GM23338 (cell line): ENCODE results near the gene ZDHHC20. TPM values are rescaled to one million over a fixed set of nuclear protein-coding genes. Genes with fewer than 3 reads are reported as not detected.
"Not testable (repeated sequence)": the region's sequence is repeated elsewhere in the genome, so short reads cannot be mapped to it uniquely, and the experiment has no call there.

ENCODE experiments used
- ATAC-seq: fragments of 200-7000 bp; cut with Tn5 transposase; 3 replicates; pipeline ENCODE4 v1.9.1; 2020
- DNase-seq: peaks from one replicate; pipeline ENCODE4 v3.0.0-alpha.2; 2015; ENCODE audit warnings: low spot score
- H2AFZ ChIP-seq: fragments of 200-600 bp; sonication (generic); 2 replicates; pipeline ENCODE4 v1.8.0; 2016; ENCODE audit warnings: antibody characterized with exemption, mild to moderate bottlenecking, moderate library complexity
- H3F3A ChIP-seq: fragments of 200-600 bp; sonication (generic); replicated peaks from 2 replicates; pipeline ENCODE4 v1.8.0; 2017; ENCODE audit warnings: antibody characterized with exemption, mixed run types, low read depth
- H3K27ac ChIP-seq: fragments of 200-600 bp; sonication (generic); 2 replicates; pipeline ENCODE4 v1.6.1; 2016; ENCODE audit warnings: low read depth
- H3K27me3 ChIP-seq: fragments of 200-600 bp; sonication (generic); 2 replicates; pipeline ENCODE4 v1.8.0; 2016; ENCODE audit warnings: mild to moderate bottlenecking, mixed run types, moderate library complexity; ENCODE audit not compliant: insufficient read depth
- H3K36me3 ChIP-seq: fragments of 200-600 bp; sonication (generic); 2 replicates; pipeline ENCODE4 v1.8.0; 2016; ENCODE audit warnings: mild to moderate bottlenecking; ENCODE audit not compliant: insufficient read depth
- H3K4me1 ChIP-seq: fragments of 200-600 bp; sonication (generic); 2 replicates; pipeline ENCODE4 v1.8.0; 2016; ENCODE audit warnings: mild to moderate bottlenecking, moderate library complexity; ENCODE audit not compliant: insufficient read depth
- H3K4me2 ChIP-seq: fragments of 200-600 bp; sonication (generic); 2 replicates; pipeline ENCODE4 v1.7.1; 2017; ENCODE audit warnings: mixed run types
- H3K4me3 ChIP-seq: fragments of 200-600 bp; sonication (generic); 2 replicates; pipeline ENCODE4 v1.6.1; 2016; ENCODE audit warnings: mixed run types
- H3K79me2 ChIP-seq: fragments of 200-600 bp; sonication (generic); replicated peaks from 2 replicates; pipeline ENCODE4 v1.8.0; 2017; ENCODE audit warnings: mild to moderate bottlenecking; ENCODE audit not compliant: insufficient read depth
- H3K9me2 ChIP-seq: fragments of 200-600 bp; sonication (generic); 2 replicates; pipeline ENCODE4 v1.8.0; 2017; ENCODE audit not compliant: insufficient read depth
- H4K20me1 ChIP-seq: fragments of 200-600 bp; sonication (generic); replicated peaks from 2 replicates; pipeline ENCODE4 v1.8.0; 2017; ENCODE audit warnings: mild to moderate bottlenecking; ENCODE audit not compliant: insufficient read depth
- H3K27ac Mint-ChIP-seq: 2 replicates; pipeline ENCODE4 v1.8.0; 2020; ENCODE audit warnings: inconsistent platforms, mild to moderate bottlenecking, moderate library complexity, mixed read lengths
- H3K27me3 Mint-ChIP-seq: 3 replicates; pipeline ENCODE4 v1.8.0; 2022; ENCODE audit warnings: low read depth, mild to moderate bottlenecking, moderate library complexity, mixed read lengths, inconsistent platforms; ENCODE audit not compliant: insufficient read depth, poor library complexity
- H3K36me3 Mint-ChIP-seq: 3 replicates; pipeline ENCODE4 v1.8.0; 2021; ENCODE audit warnings: low read depth, mild to moderate bottlenecking, inconsistent platforms, moderate library complexity, mixed read lengths
- H3K4me1 Mint-ChIP-seq: 3 replicates; pipeline ENCODE4 v1.8.0; 2020; ENCODE audit warnings: mild to moderate bottlenecking, inconsistent platforms, mixed read lengths
- H3K4me3 Mint-ChIP-seq: 3 replicates; pipeline ENCODE4 v1.8.0; 2021; ENCODE audit warnings: moderate library complexity, mild to moderate bottlenecking, inconsistent platforms, mixed read lengths
- H3K9me3 Mint-ChIP-seq: 3 replicates; pipeline ENCODE4 v1.8.0; 2020; ENCODE audit warnings: moderate library complexity, mild to moderate bottlenecking, inconsistent platforms, mixed read lengths
- CREB1 ChIP-seq: fragments of 250-450 bp; sonication (Bioruptor Pico); IDR thresholded peaks from 2 replicates; pipeline ENCODE4 v1.5.0; 2020; ENCODE audit warnings: low read depth, mild to moderate bottlenecking, moderate library complexity
- EZH2 ChIP-seq: fragments of 200-600 bp; sonication (generic); IDR thresholded peaks from one replicate; pipeline ENCODE4 v1.8.0; 2017; ENCODE audit warnings: antibody characterized with exemption, mild to moderate bottlenecking, low read depth; ENCODE audit not compliant: unreplicated experiment
- EZH2phosphoT487 ChIP-seq: fragments of 200-600 bp; sonication (generic); IDR thresholded peaks from one replicate; pipeline ENCODE4 v1.8.1; 2018; ENCODE audit warnings: antibody characterized with exemption; ENCODE audit not compliant: unreplicated experiment
- JUNB ChIP-seq: IDR thresholded peaks from one replicate; pipeline ENCODE4 v1.6.1; 2016; ENCODE audit warnings: antibody characterized with exemption; ENCODE audit not compliant: unreplicated experiment
- NANOG ChIP-seq: IDR thresholded peaks from 2 replicates; pipeline ENCODE4 v1.6.1; 2016; ENCODE audit warnings: antibody characterized with exemption, borderline replicate concordance
- POLR2AphosphoS5 ChIP-seq: IDR thresholded peaks from 2 replicates; pipeline ENCODE4 v1.6.1; 2016; ENCODE audit warnings: antibody characterized with exemption, low read depth
- REST ChIP-seq: IDR thresholded peaks from one replicate; pipeline ENCODE4 v1.6.1; 2018; ENCODE audit warnings: antibody characterized with exemption; ENCODE audit not compliant: unreplicated experiment
- ZNF114 ChIP-seq: fragments of 250-450 bp; sonication (Bioruptor Pico); IDR thresholded peaks from 2 replicates; pipeline ENCODE4 v1.5.0; 2020; ENCODE audit warnings: mild to moderate bottlenecking, moderate library complexity
- ZNF331 ChIP-seq: fragments of 250-450 bp; sonication (Bioruptor Pico); IDR thresholded peaks from 2 replicates; pipeline ENCODE4 v1.5.0; 2020; ENCODE audit warnings: low read depth, mild to moderate bottlenecking, moderate library complexity
- polyA plus RNA-seq: library from polyadenylated mRNA; unstranded; fragments of >200 nt; fragmentation: Nextera tagmentation; extraction: Ambion mirVana; gene quantifications from 2 replicates; pipeline ENCODE4 v1.2.1, GENCODE V29; 2016
- total RNA-seq: library from RNA; depleted of rRNA; stranded (reverse); fragments of >200 nt; shearing (Covaris generic); gene quantifications from 2 replicates; pipeline ENCODE4 v1.2.3, GENCODE V29; 2014
- TF ChIP-seq, protein P1 (sequence below), 2 experiments: fragments of 200-600 bp in 1 of 2; sonication (generic) in 1 of 2; conservative IDR thresholded peaks; 2 replicates each; pipeline versions ENCODE4 v1.5.1 to v1.6.1; 2016 to 2017; ENCODE audit warnings: antibody characterized with exemption in 2 of 2, low read depth in 2 of 2, mild to moderate bottlenecking in 2 of 2, moderate library complexity in 1 of 2

ZDHHC20 gene
- total and polyA plus RNA-seq, 2 experiments from 2014 or later = 37.7 to 119 TPM

DNA sequence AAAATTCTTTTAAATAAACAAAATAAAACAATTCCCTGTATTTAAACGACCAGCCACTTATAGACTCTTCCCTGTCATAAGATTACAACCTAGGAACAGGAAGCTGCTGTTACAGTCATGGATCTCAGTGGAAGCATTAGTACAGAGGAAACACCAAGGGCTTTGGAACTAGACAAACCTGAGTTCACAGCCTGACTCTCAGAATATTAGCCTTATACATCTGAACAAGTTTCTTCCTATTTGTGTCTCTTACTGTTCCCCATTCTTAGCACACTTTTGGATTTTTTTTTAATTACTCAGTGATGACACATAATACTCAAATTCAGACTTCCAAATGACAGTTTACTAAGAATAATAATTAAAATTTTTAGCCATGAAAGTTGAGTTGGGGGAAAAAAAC lies 46.1 kb downstream of the ZDHHC20 start:
- no peaks in the 10 kb centered on the region for H3F3A ChIP-seq
- peaks cover 5% of the 10 kb centered on the region; the same call in 1 of the 2 replicates for H4K20me1 ChIP-seq
- DNase-seq = no peak
- no peaks in the 10 kb centered on the region for H3K27me3 ChIP-seq
- no peak overlapping the region for H3K4me2 ChIP-seq
- H2AFZ ChIP-seq = no peak overlapping the region
- no peak overlapping the region for H3K27ac Mint-ChIP-seq
- TF ChIP-seq, protein P1, sequence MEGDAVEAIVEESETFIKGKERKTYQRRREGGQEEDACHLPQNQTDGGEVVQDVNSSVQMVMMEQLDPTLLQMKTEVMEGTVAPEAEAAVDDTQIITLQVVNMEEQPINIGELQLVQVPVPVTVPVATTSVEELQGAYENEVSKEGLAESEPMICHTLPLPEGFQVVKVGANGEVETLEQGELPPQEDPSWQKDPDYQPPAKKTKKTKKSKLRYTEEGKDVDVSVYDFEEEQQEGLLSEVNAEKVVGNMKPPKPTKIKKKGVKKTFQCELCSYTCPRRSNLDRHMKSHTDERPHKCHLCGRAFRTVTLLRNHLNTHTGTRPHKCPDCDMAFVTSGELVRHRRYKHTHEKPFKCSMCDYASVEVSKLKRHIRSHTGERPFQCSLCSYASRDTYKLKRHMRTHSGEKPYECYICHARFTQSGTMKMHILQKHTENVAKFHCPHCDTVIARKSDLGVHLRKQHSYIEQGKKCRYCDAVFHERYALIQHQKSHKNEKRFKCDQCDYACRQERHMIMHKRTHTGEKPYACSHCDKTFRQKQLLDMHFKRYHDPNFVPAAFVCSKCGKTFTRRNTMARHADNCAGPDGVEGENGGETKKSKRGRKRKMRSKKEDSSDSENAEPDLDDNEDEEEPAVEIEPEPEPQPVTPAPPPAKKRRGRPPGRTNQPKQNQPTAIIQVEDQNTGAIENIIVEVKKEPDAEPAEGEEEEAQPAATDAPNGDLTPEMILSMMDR (conservative IDR thresholded peaks at IDR 0.05; ENCODE audit: low read depth in 2 of 2) = no peak
- TF ChIP-seq ZNF331 (CRISPR knock-in tag) = no peak
- no peak overlapping the region for H3K4me3 Mint-ChIP-seq
- no peak overlapping the region for H3K4me3 ChIP-seq
- peaks cover 28% of the 10 kb centered on the region for H3K9me3 Mint-ChIP-seq
- peaks cover 58% of the 10 kb centered on the region for H3K36me3 Mint-ChIP-seq
- no peak overlapping the region for H3K27ac ChIP-seq
- no peaks in the 10 kb centered on the region for H3K27me3 Mint-ChIP-seq
- peaks cover 18% of the 10 kb centered on the region for H3K36me3 ChIP-seq
- H3K4me1 Mint-ChIP-seq = peaks cover 16% of the 10 kb centered on the region; the same call in 2 of the 3 replicates
- no peaks in the 10 kb centered on the region; the same call in 1 of the 2 replicates for H3K9me2 ChIP-seq
- no peak for ATAC-seq
- H3K4me1 ChIP-seq = no peaks in the 10 kb centered on the region; the same call in 1 of the 2 replicates
- peaks cover 4% of the 10 kb centered on the region; the same call in 1 of the 2 replicates for H3K79me2 ChIP-seq

DNA sequence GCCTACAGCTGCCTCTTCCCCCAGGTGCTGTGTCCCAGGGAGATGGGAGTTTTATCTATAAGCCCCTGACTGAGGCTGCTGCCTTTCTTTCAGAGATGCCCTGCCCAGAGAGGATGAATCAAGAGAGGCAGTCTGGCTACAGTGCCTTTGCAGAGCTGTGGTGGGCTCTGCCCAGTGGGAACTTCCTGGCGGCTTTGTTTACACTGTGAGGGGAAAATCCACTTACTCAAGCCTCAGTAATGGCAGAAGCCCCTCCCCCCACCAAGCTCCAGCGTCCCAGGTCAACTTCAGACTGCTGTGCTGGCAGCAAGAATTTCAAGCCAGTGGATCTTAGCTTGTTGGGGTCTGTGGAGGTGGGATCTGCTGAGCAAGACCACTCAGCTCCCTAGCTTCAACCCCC lies 48.6 kb downstream of the ZDHHC20 start:
- not testable (repeated sequence) for H3K9me2 ChIP-seq, H4K20me1 ChIP-seq, H3K79me2 ChIP-seq, H3K4me1 ChIP-seq, H3K4me2 ChIP-seq, ATAC-seq, H3K27me3 Mint-ChIP-seq, H3K27me3 ChIP-seq, H3K4me3 ChIP-seq, H2AFZ ChIP-seq, H3K4me3 Mint-ChIP-seq, H3F3A ChIP-seq
- Mint-ChIP-seq H3K36me3 (peaks cover 76% of the 10 kb centered on the region), H3K27ac (peak overlapping the region; percentile 68), H3K4me1 (peaks cover 16% of the 10 kb centered on the region; the same call in 2 of the 3 replicates), H3K9me3 (peaks cover 41% of the 10 kb centered on the region)
- peak; percentile 47 for DNase-seq
- Histone ChIP-seq H3K27ac (0 out of 2 replicates have a peak overlapping the region, but pooled peaks have one; percentile 20), H3K36me3 (peaks cover 22% of the 10 kb centered on the region)

DNA sequence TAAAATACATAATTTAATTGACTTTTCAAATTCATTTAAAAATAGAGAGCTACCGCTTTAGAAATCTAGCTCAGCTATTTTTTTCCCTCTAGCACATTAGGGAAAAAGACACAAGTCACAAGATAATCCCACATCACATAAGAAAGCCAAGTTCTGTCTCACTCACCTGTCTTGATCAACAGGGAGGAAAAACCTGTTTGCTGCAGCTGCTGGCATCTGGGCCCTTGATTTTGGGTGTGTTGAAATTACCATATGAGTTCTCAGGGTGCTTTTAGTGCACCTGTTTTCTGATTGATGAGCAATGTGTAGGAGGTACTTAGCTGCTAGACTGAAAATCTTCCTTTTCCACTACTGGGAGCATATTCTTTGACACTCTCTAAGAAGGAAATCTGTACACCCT lies 53.8 kb downstream of the ZDHHC20 start:
- peaks cover 59% of the 10 kb centered on the region for H3K36me3 Mint-ChIP-seq
- Histone ChIP-seq H3K4me2 (no peak overlapping the region), H3F3A (no peaks in the 10 kb centered on the region), H3K27me3 (no peaks in the 10 kb centered on the region), H3K27ac (no peak overlapping the region), H4K20me1 (peaks cover 2% of the 10 kb centered on the region), H3K4me1 (no peaks in the 10 kb centered on the region), H3K36me3 (peaks cover 10% of the 10 kb centered on the region; the same call in 1 of the 2 replicates), H2AFZ (no peak overlapping the region), H3K9me2 (no peaks in the 10 kb centered on the region), H3K79me2 (no peaks in the 10 kb centered on the region), H3K4me3 (no peak overlapping the region)
- no peak overlapping the region for H3K4me3 Mint-ChIP-seq
- TF ChIP-seq, protein P1 (conservative IDR thresholded peaks at IDR 0.05; ENCODE audit: low read depth in 2 of 2) = no peak
- TF ChIP-seq ZNF331 (CRISPR knock-in tag) (no peak), POLR2AphosphoS5 (no peak), EZH2 (no peak), ZNF114 (CRISPR knock-in tag) (no peak), JUNB (no peak), REST (no peak), CREB1 (no peak), EZH2phosphoT487 (no peak), NANOG (no peak)
- H3K4me1 Mint-ChIP-seq = peaks cover 8% of the 10 kb centered on the region; the same call in 2 of the 3 replicates
- H3K27me3 Mint-ChIP-seq = no peaks in the 10 kb centered on the region
- H3K9me3 Mint-ChIP-seq = peaks cover 35% of the 10 kb centered on the region
- H3K27ac Mint-ChIP-seq = no peak overlapping the region
- ATAC-seq = no peak
- peak; percentile 20 for DNase-seq
